Mucosa of stomach (tissue), 1 donor: Measurements from ENCODE around the gene ZC3H7A.
"Not testable (repeated sequence)": the region's sequence is repeated elsewhere in the genome, so short reads cannot be mapped to it uniquely, and the experiment has no call there.

Experiments
- H3K27me3 ChIP-seq: one replicate; pipeline ENCODE4 v1.7.0; 2013; ENCODE audit warnings: mild to moderate bottlenecking, low read length; ENCODE audit not compliant: control insufficient read depth, insufficient read depth
- H3K36me3 ChIP-seq: one replicate; pipeline ENCODE4 v1.7.0; 2013; ENCODE audit warnings: low read length; ENCODE audit not compliant: control insufficient read depth, insufficient read depth
- H3K4me1 ChIP-seq: one replicate; pipeline ENCODE4 v1.7.0; 2013; ENCODE audit warnings: mild to moderate bottlenecking, low read length; ENCODE audit not compliant: control insufficient read depth, insufficient read depth
- H3K4me3 ChIP-seq: one replicate; pipeline ENCODE4 v1.7.0; 2013; ENCODE audit warnings: low read length
- H3K9ac ChIP-seq: one replicate; pipeline ENCODE4 v1.7.0; 2013; ENCODE audit warnings: mild to moderate bottlenecking, low read length, moderate library complexity
- H3K9me3 ChIP-seq: one replicate; pipeline ENCODE4 v1.7.0; 2013; ENCODE audit warnings: mild to moderate bottlenecking, low read length, moderate library complexity; ENCODE audit not compliant: control insufficient read depth
- donor health status: Pancreatic carcinoma.

The ZC3H7A gene

GRCh38 chr16:11797166-11797956 lies at the start of gene ZC3H7A:
TSS of gene ZC3H7A (minus strand) at chr16:11797258. CDS start at chr16:11782354, 14,904 bp downstream.
- Histone ChIP-seq H3K4me1 (peaks cover 44% of the 10 kb centered on the region), H3K27me3 (no peaks in the 10 kb centered on the region), H3K9me3 (no peaks in the 10 kb centered on the region), H3K4me3 (peak within 1 kb of the TSS; percentile 100), H3K36me3 (no peaks in the 10 kb centered on the region), H3K9ac (peak within 1 kb of the TSS; percentile 98)

- no peak overlapping the region for H3K4me3 ChIP-seq
- H3K4me1 ChIP-seq: no peaks in the 10 kb centered on the region
- no peaks in the 10 kb centered on the region for H3K27me3 ChIP-seq
- no peak overlapping the region for H3K9ac ChIP-seq
- peaks cover 19% of the 10 kb centered on the region for H3K36me3 ChIP-seq
- no peaks in the 10 kb centered on the region for H3K9me3 ChIP-seq
These were observed 47.4 kb upstream of the ZC3H7A start for GRCh38 chr16:11844499-11844898.

- Histone ChIP-seq H3K9ac (no peak overlapping the region), H3K9me3 (no peaks in the 10 kb centered on the region), H3K4me3 (no peak overlapping the region), H3K36me3 (peaks cover 19% of the 10 kb centered on the region), H3K27me3 (no peaks in the 10 kb centered on the region), H3K4me1 (no peaks in the 10 kb centered on the region)
These were observed 46.8 kb upstream of the ZC3H7A start for GRCh38 chr16:11843861-11844260.

- peaks cover 19% of the 10 kb centered on the region for H3K36me3 ChIP-seq
- H3K4me1 ChIP-seq: no peaks in the 10 kb centered on the region
- no peaks in the 10 kb centered on the region for H3K27me3 ChIP-seq
- H3K9me3 ChIP-seq: no peaks in the 10 kb centered on the region
- no peak overlapping the region for H3K9ac ChIP-seq
- no peak overlapping the region for H3K4me3 ChIP-seq
These were observed 46.1 kb upstream of the ZC3H7A start for GRCh38 chr16:11843206-11843605.

GRCh38 chr16:11841026-11841425 lies 44.0 kb upstream of the ZC3H7A start:
- H3K9me3 ChIP-seq: no peaks in the 10 kb centered on the region
- H3K9ac ChIP-seq: no peak overlapping the region
- peaks cover 25% of the 10 kb centered on the region for H3K36me3 ChIP-seq
- H3K4me3 ChIP-seq: no peak overlapping the region
- H3K27me3 ChIP-seq: no peaks in the 10 kb centered on the region
- no peaks in the 10 kb centered on the region for H3K4me1 ChIP-seq

GRCh38 chr16:11836650-11837244 lies 39.7 kb upstream of the ZC3H7A start:
- Histone ChIP-seq H3K27me3 (no peaks in the 10 kb centered on the region), H3K4me1 (no peaks in the 10 kb centered on the region), H3K4me3 (no peak overlapping the region), H3K9ac (no peak overlapping the region), H3K36me3 (peaks cover 14% of the 10 kb centered on the region), H3K9me3 (no peaks in the 10 kb centered on the region)

- Histone ChIP-seq H3K27me3 (no peaks in the 10 kb centered on the region), H3K9ac (no peak overlapping the region), H3K36me3 (peaks cover 14% of the 10 kb centered on the region), H3K9me3 (no peaks in the 10 kb centered on the region), H3K4me1 (no peaks in the 10 kb centered on the region), H3K4me3 (no peak overlapping the region)
These were observed 39.0 kb upstream of the ZC3H7A start for GRCh38 chr16:11835891-11836649.

- Histone ChIP-seq H3K9ac (no peak overlapping the region), H3K4me3 (no peak overlapping the region), H3K36me3 (peaks cover 14% of the 10 kb centered on the region), H3K9me3 (no peaks in the 10 kb centered on the region), H3K4me1 (no peaks in the 10 kb centered on the region), H3K27me3 (no peaks in the 10 kb centered on the region)
These were observed 38.3 kb upstream of the ZC3H7A start for GRCh38 chr16:11835309-11835708.

GRCh38 chr16:11833951-11834695 lies 37.1 kb upstream of the ZC3H7A start:
- no peaks in the 10 kb centered on the region for H3K27me3 ChIP-seq
- no peak overlapping the region for H3K9ac ChIP-seq
- H3K9me3 ChIP-seq: no peaks in the 10 kb centered on the region
- no peak overlapping the region for H3K4me3 ChIP-seq
- H3K4me1 ChIP-seq: no peaks in the 10 kb centered on the region
- peaks cover 6% of the 10 kb centered on the region for H3K36me3 ChIP-seq

- Histone ChIP-seq H3K9ac (no peak overlapping the region), H3K9me3 (no peaks in the 10 kb centered on the region), H3K4me3 (no peak overlapping the region), H3K36me3 (no peaks in the 10 kb centered on the region), H3K4me1 (peaks cover 7% of the 10 kb centered on the region), H3K27me3 (no peaks in the 10 kb centered on the region)
These were observed 31.6 kb upstream of the ZC3H7A start for GRCh38 chr16:11828696-11829095.

- H3K36me3 ChIP-seq, H3K27me3 ChIP-seq, H3K4me1 ChIP-seq, H3K4me3 ChIP-seq, H3K9ac ChIP-seq, H3K9me3 ChIP-seq: not testable (repeated sequence)
These were observed 28.6 kb upstream of the ZC3H7A start for GRCh38 chr16:11825520-11826165.
